ENCODE results near the gene KANK3. TPM values are rescaled to one million over a fixed set of nuclear protein-coding genes. Genes with fewer than 3 reads are reported as not detected.
"Not testable (repeated sequence)": the region's sequence is repeated elsewhere in the genome, so short reads cannot be mapped to it uniquely, and the experiment has no call there.

Gene KANK3
- total and polyA plus RNA-seq, 12 donors, result 0.38 to 27.8 (median 18.4) TPM

GRCh38 chr19:8358948-8359347 is 15.9 kb upstream of the KANK3 start:
- no peak for TF ChIP-seq CTCF (IDR thresholded peaks at IDR 0.05)
- TF ChIP-seq POLR2A (IDR thresholded peaks at IDR 0.05), result no peak
- Histone ChIP-seq H3K27me3 (no peaks in the 10 kb centered on the region), H3K27ac (no peak overlapping the region), H3K4me3 (no peak overlapping the region), H3K4me1 (replicated peaks in 1 of 2) (peaks cover 23 to 42% of the 10 kb centered on the region in 2 donors), H3K36me3 (replicated peaks in 1 of 2) (no peaks in the 10 kb centered on the region), H3K9me3 (replicated peaks in 1 of 3) (no peaks in the 10 kb centered on the region)
- WGBS, 4 donors, result 79 to 87% (median 84%) methylated on average over 6 of the region's 6 CpGs
- no peak for DNase-seq
- intact Hi-C loops (cut with DNase I), result loop anchor here (5.0 to 10.0 kb wide), 3 partner anchors 38 to 226 kb away; partner anchors contain the start of gene PRAM1 (in 1 of the 2)

GRCh38 chr19:8357007-8357521 is 14.0 kb upstream of the KANK3 start:
- TF ChIP-seq POLR2A (IDR thresholded peaks at IDR 0.05) (no peak), CTCF (IDR thresholded peaks at IDR 0.05) (no peak)
- Histone ChIP-seq H3K9me3 (replicated peaks in 1 of 3) (no peaks in the 10 kb centered on the region), H3K27me3 (no peaks in the 10 kb centered on the region), H3K36me3 (replicated peaks in 1 of 2) (no peaks in the 10 kb centered on the region), H3K27ac (peak overlapping the region in 1 of 5 donors; percentile 33), H3K4me3 (no peak overlapping the region), H3K4me1 (replicated peaks in 1 of 2) (peaks cover 5 to 27% of the 10 kb centered on the region in 2 donors)
- intact Hi-C loops (cut with DNase I), result loop anchor here (5.0 to 10.0 kb wide), 3 partner anchors 40 to 228 kb away; partner anchors contain the start of gene PRAM1 (in 1 of the 2)
- WGBS, 4 donors, result 68 to 75% (median 70%) methylated on average over 4 of the region's 4 CpGs
- DNase-seq, result no peak

GRCh38 chr19:8355631-8356402 is 12.8 kb upstream of the KANK3 start:
- no peaks in the 10 kb centered on the region for H3K36me3 ChIP-seq (replicated peaks in 1 of 2)
- no peak overlapping the region for H3K4me3 ChIP-seq
- H3K27ac ChIP-seq, result peak overlapping the region in 4 of 5 donors; percentile 44 to 83 (median 58)
- no peaks in the 10 kb centered on the region for H3K27me3 ChIP-seq
- DNase-seq, result peak in 6 of 7 donors; percentile 78 to 89 (median 80)
- peaks cover 5 to 19% of the 10 kb centered on the region in 2 donors for H3K4me1 ChIP-seq (replicated peaks in 1 of 2)
- TF ChIP-seq CTCF (IDR thresholded peaks at IDR 0.05), result no peak
- TF ChIP-seq POLR2A (IDR thresholded peaks at IDR 0.05), result peak in 1 of 2 donors; percentile 22
- no peaks in the 10 kb centered on the region for H3K9me3 ChIP-seq (replicated peaks in 1 of 3)
- WGBS, 4 donors, result 48 to 57% (median 52%) methylated on average over 4 to 6 of the region's 6 CpGs
- intact Hi-C loops (cut with DNase I), result loop anchor here (2.0 to 10.0 kb wide), 4 partner anchors 41 to 229 kb away; partner anchors contain the start of gene PRAM1 (in 1 of the 2)

GRCh38 chr19:8352845-8353244 is 9.8 kb upstream of the KANK3 start:
- WGBS, 4 donors, result 40 to 62% (median 59%) methylated on average over 1 to 5 of the region's 5 CpGs
- H3K36me3 ChIP-seq (replicated peaks in 1 of 2); H3K4me3 ChIP-seq; DNase-seq; H3K27me3 ChIP-seq; H3K9me3 ChIP-seq (replicated peaks in 1 of 3): not testable (repeated sequence)
- H3K27ac ChIP-seq, result peak overlapping the region in 1 of 5 donors; percentile 5
- peaks cover 5 to 19% of the 10 kb centered on the region in 2 donors for H3K4me1 ChIP-seq (replicated peaks in 1 of 2)
- intact Hi-C loops (cut with DNase I), result loop anchor here (5.0 to 10.0 kb wide), 3 partner anchors 152 to 232 kb away; partner anchors contain the start of gene PRAM1 (in 1 of the 2)

Measured in adrenal gland (tissue), 12 donors.